Adrenal gland (tissue), 5 donors: Measurements from ENCODE around the gene GMNN.

Source experiments
- CTCF ChIP-seq, 6 experiments: fragments of 450-650 bp in 4 of 6; fragments of 200-600 bp in 2 of 6; sonication (generic) in 1 of 6; IDR thresholded peaks; 1 replicate in 5 of 6; 2 replicates in 1 of 6; pipeline versions ENCODE4 v1.5.1 to v1.8.0; 2016 to 2021; ENCODE audit warnings: antibody characterized with exemption in 6 of 6, mild to moderate bottlenecking in 2 of 6, moderate library complexity in 1 of 6
- POLR2A ChIP-seq, 2 donors: fragments of 450-650 bp; IDR thresholded peaks; one replicate each; pipeline ENCODE4 v1.6.1; 2017; ENCODE audit warnings: antibody characterized with exemption in 2 of 2, mild to moderate bottlenecking in 2 of 2, moderate library complexity in 1 of 2
- donor health status: DM: no; HTN: no; CAD: no.

DNA sequence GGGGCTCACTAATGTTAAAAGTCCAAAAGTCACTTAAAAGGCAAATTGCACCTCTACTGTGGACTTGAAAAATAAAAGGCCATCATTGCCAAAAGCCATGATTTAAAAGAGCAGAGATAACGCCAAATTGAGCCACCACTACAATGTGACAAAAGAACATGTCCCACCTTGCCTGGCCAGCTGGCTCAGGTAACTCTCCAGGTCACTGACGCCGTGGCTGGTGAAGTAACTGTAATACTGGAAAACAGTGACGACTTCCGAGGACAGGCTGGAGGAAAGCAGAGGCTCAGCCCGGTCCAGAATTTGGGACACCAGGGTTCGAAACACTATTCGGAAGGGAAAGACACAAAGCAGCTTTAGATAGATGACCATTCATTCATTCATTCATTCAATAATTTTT, 53.2 kb downstream of the GMNN start:
- TF ChIP-seq CTCF (IDR thresholded peaks at IDR 0.05): no peak
- no peak for TF ChIP-seq POLR2A (IDR thresholded peaks at IDR 0.05)
